HCT116 (cell line): ENCODE measurements around the gene ADAMTSL5. TPM values are rescaled to one million over a fixed set of nuclear protein-coding genes. Genes with fewer than 3 reads are reported as not detected.

Source experiments
- ATAC-seq: fragments of 200-7000 bp; cut with Tn5 transposase; 2 replicates; pipeline ENCODE4 v1.9.1; 2020; ENCODE audit warnings: mild to moderate bottlenecking, moderate library complexity
- BruUV-seq: library from RNA; stranded (reverse); fragments of 400-500 nt; replicated peaks from 2 replicates; lab custom pipeline; 2021; lab: Mats Ljungman, UMichigan
- CTCF ChIA-PET: fragments of 300-600 bp; sonication (Branson Sonifier 250); formaldehyde crosslinking; loops from one replicate; lab custom pipeline; 2021; ENCODE audit warnings: antibody characterized with exemption; lab: Charles Lee
- POLR2A ChIA-PET: fragments of 300-600, 350-600 bp; sonication (Branson Sonifier 250); formaldehyde crosslinking; loops from one replicate; lab custom pipeline; 2021; ENCODE audit warnings: antibody characterized with exemption; lab: Charles Lee
- RAD21 ChIA-PET, 2 experiments: fragments of 300-600 bp; sonication (Branson Sonifier 250); formaldehyde crosslinking; loops; one replicate each; lab custom pipeline; 2023; ENCODE audit warnings: low total read pairs in 2 of 2; ENCODE audit not compliant: uncharacterized antibody in 2 of 2, unreplicated experiment in 2 of 2, low non-redundant PET in 1 of 2; lab: Charles Lee
- DNase-seq: peaks from one replicate; pipeline ENCODE4 v3.0.0-alpha.2; 2010; ENCODE audit warnings: low read depth, low spot score
- H2AFZ ChIP-seq: fragments of 200-600 bp; shearing (Covaris generic), sonication (generic); 2 replicates; pipeline ENCODE4 v1.6.1; 2017; ENCODE audit warnings: low read depth, mixed run types, mixed read lengths, antibody characterized with exemption, low read length; ENCODE audit not compliant: poor library complexity, severe bottlenecking
- H3K27ac ChIP-seq: 2 replicates; pipeline ENCODE4 v1.5.1; 2012; ENCODE audit warnings: low read depth, low read length
- H3K27me3 ChIP-seq: fragments of 200-600 bp; sonication (generic); 2 replicates; pipeline ENCODE4 v1.6.1; 2016; ENCODE audit warnings: mixed run types, low read length, mixed read lengths; ENCODE audit not compliant: insufficient read depth
- H3K36me3 ChIP-seq, 2 experiments: fragments of 200-500 bp in 1 of 2; fragments of 200-600 bp in 1 of 2; sonication (Bioruptor generic) in 1 of 2; sonication (generic) in 1 of 2; 2 replicates each; pipeline versions ENCODE4 v1.5.1 to v1.6.1; 2014 to 2016; ENCODE audit warnings: low read length in 2 of 2, inconsistent platforms in 1 of 2, mixed read lengths in 1 of 2, mixed run types in 1 of 2; ENCODE audit not compliant: insufficient read depth in 2 of 2, control insufficient read depth in 1 of 2
- H3K4me1 ChIP-seq, 2 experiments: fragments of 200-600 bp in 1 of 2; sonication (generic) in 1 of 2; 2 replicates each; pipeline versions ENCODE4 v1.5.1 to v1.6.1; 2012 to 2017; ENCODE audit warnings: low read length in 2 of 2, inconsistent platforms in 1 of 2, mild to moderate bottlenecking in 1 of 2, mixed read lengths in 1 of 2, mixed run types in 1 of 2, moderate library complexity in 1 of 2; ENCODE audit not compliant: insufficient read depth in 2 of 2, control insufficient read depth in 1 of 2
- H3K4me2 ChIP-seq: fragments of 200-600 bp; sonication (generic); 2 replicates; pipeline ENCODE4 v1.6.1; 2017; ENCODE audit warnings: mixed run types, low read length, mixed read lengths
- H3K4me3 ChIP-seq, 2 experiments: fragments of 200-600 bp in 1 of 2; sonication (generic) in 1 of 2; replicated peaks in 1 of 2; 2 replicates each; pipeline ENCODE4 v1.5.1; 2011 to 2016; ENCODE audit warnings: low read length in 2 of 2, control low read depth in 1 of 2, low read depth in 1 of 2, mild to moderate bottlenecking in 1 of 2, mixed read lengths in 1 of 2, mixed run types in 1 of 2
- H3K79me2 ChIP-seq: fragments of 200-600 bp; sonication (generic); 2 replicates; pipeline ENCODE4 v1.6.1; 2017; ENCODE audit warnings: mild to moderate bottlenecking, mixed run types, low read length, moderate library complexity, mixed read lengths; ENCODE audit not compliant: insufficient read depth
- H3K9ac ChIP-seq: fragments of 200-600 bp; sonication (generic); 2 replicates; pipeline ENCODE4 v1.6.1; 2016; ENCODE audit warnings: low read length, mixed read lengths
- H3K9me2 ChIP-seq: fragments of 200-600 bp; sonication (generic), shearing (Covaris generic); 2 replicates; pipeline ENCODE4 v1.6.1; 2017; ENCODE audit warnings: mixed run types, mild to moderate bottlenecking, moderate library complexity; ENCODE audit not compliant: insufficient read depth
- H3K9me3 ChIP-seq, 2 experiments: fragments of 200-500 bp in 1 of 2; fragments of 200-600 bp in 1 of 2; sonication (Bioruptor generic) in 1 of 2; sonication (generic) in 1 of 2; 2 replicates each; pipeline ENCODE4 v1.6.1; 2014 to 2017; ENCODE audit warnings: low read length in 2 of 2, mixed read lengths in 2 of 2, inconsistent platforms in 1 of 2, low read depth in 1 of 2, mild to moderate bottlenecking in 1 of 2, mixed run types in 1 of 2, moderate library complexity in 1 of 2; ENCODE audit not compliant: control insufficient read depth in 1 of 2, insufficient read depth in 1 of 2
- H4K20me1 ChIP-seq: fragments of 200-600 bp; sonication (generic), shearing (Covaris generic); 2 replicates; pipeline ENCODE4 v1.6.1; 2017; ENCODE audit warnings: mixed run types, mild to moderate bottlenecking, moderate library complexity; ENCODE audit not compliant: insufficient read depth
- CEBPB ChIP-seq: IDR thresholded peaks from 2 replicates; pipeline ENCODE4 v1.6.1; 2012; ENCODE audit warnings: low read depth
- EGR1 ChIP-seq: IDR thresholded peaks from 2 replicates; pipeline ENCODE4 v1.6.1; 2012; ENCODE audit warnings: low read depth
- ELF1 ChIP-seq: IDR thresholded peaks from 2 replicates; pipeline ENCODE4 v1.6.1; 2012; ENCODE audit warnings: low read depth, borderline replicate concordance
- EZH2 ChIP-seq: fragments of 200-600 bp; sonication (generic); IDR thresholded peaks from 2 replicates; pipeline ENCODE4 v1.6.1; 2017; ENCODE audit warnings: antibody characterized with exemption, mixed run types
- EZH2phosphoT487 ChIP-seq: fragments of 200-600 bp; IDR thresholded peaks from 2 replicates; pipeline ENCODE4 v1.6.1; 2018; ENCODE audit warnings: antibody characterized with exemption, borderline replicate concordance
- JUND ChIP-seq: IDR thresholded peaks from 2 replicates; pipeline ENCODE4 v1.6.1; 2012
- POLR2A ChIP-seq: IDR thresholded peaks from 2 replicates; pipeline ENCODE4 v1.7.0; 2011; ENCODE audit warnings: borderline replicate concordance; ENCODE audit not compliant: insufficient read depth, insufficient read length; ENCODE audit errors: extremely low read depth
- POLR2AphosphoS5 ChIP-seq: IDR thresholded peaks from 2 replicates; pipeline ENCODE4 v1.6.1; 2011; ENCODE audit warnings: mild to moderate bottlenecking, low read depth, low read length, moderate library complexity
- RAD21 ChIP-seq: IDR thresholded peaks from 2 replicates; pipeline ENCODE4 v1.6.1; 2012; ENCODE audit warnings: low read depth, mild to moderate bottlenecking
- TCF7L2 ChIP-seq: IDR thresholded peaks from 2 replicates; pipeline ENCODE4 v1.7.0; 2011; ENCODE audit warnings: borderline replicate concordance, inconsistent platforms; ENCODE audit not compliant: insufficient read depth, insufficient read length; ENCODE audit errors: extremely low read depth
- YY1 ChIP-seq: IDR thresholded peaks from 2 replicates; pipeline ENCODE4 v1.6.1; 2011; ENCODE audit warnings: low read length, low read depth, moderate library complexity, mild to moderate bottlenecking; ENCODE audit not compliant: insufficient replicate concordance; ENCODE audit errors: extremely low read depth
- ZFX ChIP-seq: fragments of 450-650 bp; IDR thresholded peaks from 2 replicates; pipeline ENCODE4 v1.6.1; 2017
- ZNF274 ChIP-seq: fragments of 200-500 bp; sonication (Bioruptor generic); IDR thresholded peaks from 2 replicates; pipeline ENCODE4 v1.6.1; 2014; ENCODE audit warnings: mild to moderate bottlenecking, low read depth, low read length, inconsistent platforms
- intact Hi-C: fragments of 100-400 bp; cut with micrococcal nuclease; formaldehyde crosslinking; loops from 2 replicates; pipeline ENCODE4 v1.10.0; 2022
- total RNA-seq: library from RNA; stranded (reverse); gene quantifications from one replicate; pipeline ENCODE4 v1.2.1, GENCODE V29; 2021; ENCODE audit not compliant: unreplicated experiment
- TF ChIP-seq, protein P1 (sequence below): IDR thresholded peaks from 2 replicates; pipeline ENCODE4 v1.6.1; 2012; ENCODE audit warnings: low read depth
- TF ChIP-seq, protein P2 (sequence below): IDR thresholded peaks from 2 replicates; pipeline ENCODE4 v1.6.1; 2011; ENCODE audit warnings: mild to moderate bottlenecking, low read length, moderate library complexity; ENCODE audit not compliant: insufficient replicate concordance; ENCODE audit errors: extremely low read depth
- TF ChIP-seq, protein P3 (sequence below): IDR thresholded peaks from 2 replicates; pipeline ENCODE4 v1.6.1; 2012
- TF ChIP-seq, protein P4 (sequence below), 3 experiments: fragments of 200-600 bp in 1 of 3; sonication (generic) in 1 of 3; IDR thresholded peaks in 2 of 3; conservative IDR thresholded peaks in 1 of 3; 2 replicates each; pipeline ENCODE4 v1.5.1; 2012 to 2017; ENCODE audit warnings: low read depth in 2 of 3, low read length in 2 of 3, antibody characterized with exemption in 1 of 3, borderline replicate concordance in 1 of 3, control low read depth in 1 of 3, mild to moderate bottlenecking in 1 of 3, mixed read lengths in 1 of 3, mixed run types in 1 of 3, moderate library complexity in 1 of 3; ENCODE audit not compliant: insufficient read depth in 1 of 3
- TF ChIP-seq, protein P5 (sequence below): IDR thresholded peaks from 2 replicates; pipeline ENCODE4 v1.6.1; 2012

The ADAMTSL5 gene
- total RNA-seq, 1 experiment from 2014 or later, result 24.0 TPM

DNA sequence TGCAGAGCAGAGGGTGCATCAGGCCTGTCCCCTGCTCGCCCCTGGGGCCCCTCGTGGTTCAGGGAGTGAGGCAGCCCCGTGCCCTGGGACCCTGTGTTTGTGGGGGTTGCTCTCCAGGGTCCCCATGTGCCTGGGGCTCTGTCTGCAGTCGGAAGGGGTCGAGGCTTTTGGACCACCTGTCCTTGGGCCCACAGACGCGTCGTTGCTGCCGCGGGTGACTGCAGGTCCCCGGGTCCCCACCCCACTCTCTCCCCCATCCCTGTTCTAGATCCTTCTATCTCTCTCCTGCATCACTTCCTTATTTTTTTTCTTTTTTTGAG lies 24.6 kb downstream of the ADAMTSL5 start:
- TF ChIP-seq, protein P1, sequence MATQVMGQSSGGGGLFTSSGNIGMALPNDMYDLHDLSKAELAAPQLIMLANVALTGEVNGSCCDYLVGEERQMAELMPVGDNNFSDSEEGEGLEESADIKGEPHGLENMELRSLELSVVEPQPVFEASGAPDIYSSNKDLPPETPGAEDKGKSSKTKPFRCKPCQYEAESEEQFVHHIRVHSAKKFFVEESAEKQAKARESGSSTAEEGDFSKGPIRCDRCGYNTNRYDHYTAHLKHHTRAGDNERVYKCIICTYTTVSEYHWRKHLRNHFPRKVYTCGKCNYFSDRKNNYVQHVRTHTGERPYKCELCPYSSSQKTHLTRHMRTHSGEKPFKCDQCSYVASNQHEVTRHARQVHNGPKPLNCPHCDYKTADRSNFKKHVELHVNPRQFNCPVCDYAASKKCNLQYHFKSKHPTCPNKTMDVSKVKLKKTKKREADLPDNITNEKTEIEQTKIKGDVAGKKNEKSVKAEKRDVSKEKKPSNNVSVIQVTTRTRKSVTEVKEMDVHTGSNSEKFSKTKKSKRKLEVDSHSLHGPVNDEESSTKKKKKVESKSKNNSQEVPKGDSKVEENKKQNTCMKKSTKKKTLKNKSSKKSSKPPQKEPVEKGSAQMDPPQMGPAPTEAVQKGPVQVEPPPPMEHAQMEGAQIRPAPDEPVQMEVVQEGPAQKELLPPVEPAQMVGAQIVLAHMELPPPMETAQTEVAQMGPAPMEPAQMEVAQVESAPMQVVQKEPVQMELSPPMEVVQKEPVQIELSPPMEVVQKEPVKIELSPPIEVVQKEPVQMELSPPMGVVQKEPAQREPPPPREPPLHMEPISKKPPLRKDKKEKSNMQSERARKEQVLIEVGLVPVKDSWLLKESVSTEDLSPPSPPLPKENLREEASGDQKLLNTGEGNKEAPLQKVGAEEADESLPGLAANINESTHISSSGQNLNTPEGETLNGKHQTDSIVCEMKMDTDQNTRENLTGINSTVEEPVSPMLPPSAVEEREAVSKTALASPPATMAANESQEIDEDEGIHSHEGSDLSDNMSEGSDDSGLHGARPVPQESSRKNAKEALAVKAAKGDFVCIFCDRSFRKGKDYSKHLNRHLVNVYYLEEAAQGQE, result no peak
- TF ChIP-seq CEBPB (no peak), TCF7L2 (no peak), ZNF274 (no peak), YY1 (no peak), RAD21 (no peak), JUND (no peak), EZH2 (no peak), ZFX (no peak), EGR1 (no peak), POLR2AphosphoS5 (no peak), POLR2A (no peak), ELF1 (no peak), EZH2phosphoT487 (no peak)
- TF ChIP-seq, protein P2, sequence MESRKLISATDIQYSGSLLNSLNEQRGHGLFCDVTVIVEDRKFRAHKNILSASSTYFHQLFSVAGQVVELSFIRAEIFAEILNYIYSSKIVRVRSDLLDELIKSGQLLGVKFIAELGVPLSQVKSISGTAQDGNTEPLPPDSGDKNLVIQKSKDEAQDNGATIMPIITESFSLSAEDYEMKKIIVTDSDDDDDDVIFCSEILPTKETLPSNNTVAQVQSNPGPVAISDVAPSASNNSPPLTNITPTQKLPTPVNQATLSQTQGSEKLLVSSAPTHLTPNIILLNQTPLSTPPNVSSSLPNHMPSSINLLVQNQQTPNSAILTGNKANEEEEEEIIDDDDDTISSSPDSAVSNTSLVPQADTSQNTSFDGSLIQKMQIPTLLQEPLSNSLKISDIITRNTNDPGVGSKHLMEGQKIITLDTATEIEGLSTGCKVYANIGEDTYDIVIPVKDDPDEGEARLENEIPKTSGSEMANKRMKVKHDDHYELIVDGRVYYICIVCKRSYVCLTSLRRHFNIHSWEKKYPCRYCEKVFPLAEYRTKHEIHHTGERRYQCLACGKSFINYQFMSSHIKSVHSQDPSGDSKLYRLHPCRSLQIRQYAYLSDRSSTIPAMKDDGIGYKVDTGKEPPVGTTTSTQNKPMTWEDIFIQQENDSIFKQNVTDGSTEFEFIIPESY, result no peak
- TF ChIP-seq, protein P3, sequence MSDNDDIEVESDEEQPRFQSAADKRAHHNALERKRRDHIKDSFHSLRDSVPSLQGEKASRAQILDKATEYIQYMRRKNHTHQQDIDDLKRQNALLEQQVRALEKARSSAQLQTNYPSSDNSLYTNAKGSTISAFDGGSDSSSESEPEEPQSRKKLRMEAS, result no peak
- TF ChIP-seq, protein P4, sequence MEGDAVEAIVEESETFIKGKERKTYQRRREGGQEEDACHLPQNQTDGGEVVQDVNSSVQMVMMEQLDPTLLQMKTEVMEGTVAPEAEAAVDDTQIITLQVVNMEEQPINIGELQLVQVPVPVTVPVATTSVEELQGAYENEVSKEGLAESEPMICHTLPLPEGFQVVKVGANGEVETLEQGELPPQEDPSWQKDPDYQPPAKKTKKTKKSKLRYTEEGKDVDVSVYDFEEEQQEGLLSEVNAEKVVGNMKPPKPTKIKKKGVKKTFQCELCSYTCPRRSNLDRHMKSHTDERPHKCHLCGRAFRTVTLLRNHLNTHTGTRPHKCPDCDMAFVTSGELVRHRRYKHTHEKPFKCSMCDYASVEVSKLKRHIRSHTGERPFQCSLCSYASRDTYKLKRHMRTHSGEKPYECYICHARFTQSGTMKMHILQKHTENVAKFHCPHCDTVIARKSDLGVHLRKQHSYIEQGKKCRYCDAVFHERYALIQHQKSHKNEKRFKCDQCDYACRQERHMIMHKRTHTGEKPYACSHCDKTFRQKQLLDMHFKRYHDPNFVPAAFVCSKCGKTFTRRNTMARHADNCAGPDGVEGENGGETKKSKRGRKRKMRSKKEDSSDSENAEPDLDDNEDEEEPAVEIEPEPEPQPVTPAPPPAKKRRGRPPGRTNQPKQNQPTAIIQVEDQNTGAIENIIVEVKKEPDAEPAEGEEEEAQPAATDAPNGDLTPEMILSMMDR (IDR thresholded peaks at IDR 0.05 in 2 of 3, conservative IDR thresholded peaks at IDR 0.05 in 1 of 3; ENCODE audit: borderline replicate concordance in 1 of 3, insufficient read depth in 1 of 3, low read depth in 2 of 3, low read length in 2 of 3), result no peak
- TF ChIP-seq, protein P5, sequence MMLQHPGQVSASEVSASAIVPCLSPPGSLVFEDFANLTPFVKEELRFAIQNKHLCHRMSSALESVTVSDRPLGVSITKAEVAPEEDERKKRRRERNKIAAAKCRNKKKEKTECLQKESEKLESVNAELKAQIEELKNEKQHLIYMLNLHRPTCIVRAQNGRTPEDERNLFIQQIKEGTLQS, result no peak

More for the DNA sequence above, 24.6 kb downstream of the ADAMTSL5 start:
- H3K9me3 ChIP-seq, result no peaks in the 10 kb centered on the region
- no peaks in the 10 kb centered on the region for H3K27me3 ChIP-seq
- H2AFZ ChIP-seq, result no peak overlapping the region
- H3K9me2 ChIP-seq, result no peaks in the 10 kb centered on the region
- no peak overlapping the region for H3K4me3 ChIP-seq
- H3K9ac ChIP-seq, result no peak overlapping the region
- ChIA-PET RAD21 (no interaction called here), POLR2A (no interaction called here), CTCF (no interaction called here)
- intact Hi-C loops, result no loop called here
- H4K20me1 ChIP-seq, result no peaks in the 10 kb centered on the region
- no TSS peak for BruUV-seq
- H3K4me2 ChIP-seq, result no peak overlapping the region
- DNase-seq (no peak), ATAC-seq (no peak)
- H3K79me2 ChIP-seq, result peaks cover 7% of the 10 kb centered on the region; the same call in 1 of the 2 replicates
- H3K4me1 ChIP-seq, result peaks cover 19 to 31% of the 10 kb centered on the region in 2 experiments
- H3K27ac ChIP-seq, result no peak overlapping the region; the same call in 1 of the 2 replicates
- H3K36me3 ChIP-seq, result no peaks in the 10 kb centered on the region
